ENCODE results near the gene DDHD1.

GRCh38 chr14:53017837-53018236 lies 135.3 kb downstream of the DDHD1 start:
- TF ChIP-seq CTCF (IDR thresholded peaks at IDR 0.05; ENCODE audit: insufficient read depth, low read length, poor library complexity, severe bottlenecking) (no peak), EZH2phosphoT487 (conservative IDR thresholded peaks at IDR 0.05; ENCODE audit: low read length) (no peak)
